Measurements from ENCODE around the gene RGPD3. TPM values are rescaled to one million over a fixed set of nuclear protein-coding genes. Genes with fewer than 3 reads are reported as not detected.

Gene RGPD3
- polyA plus RNA-seq, 1 donor, result 0.08 TPM

DNA sequence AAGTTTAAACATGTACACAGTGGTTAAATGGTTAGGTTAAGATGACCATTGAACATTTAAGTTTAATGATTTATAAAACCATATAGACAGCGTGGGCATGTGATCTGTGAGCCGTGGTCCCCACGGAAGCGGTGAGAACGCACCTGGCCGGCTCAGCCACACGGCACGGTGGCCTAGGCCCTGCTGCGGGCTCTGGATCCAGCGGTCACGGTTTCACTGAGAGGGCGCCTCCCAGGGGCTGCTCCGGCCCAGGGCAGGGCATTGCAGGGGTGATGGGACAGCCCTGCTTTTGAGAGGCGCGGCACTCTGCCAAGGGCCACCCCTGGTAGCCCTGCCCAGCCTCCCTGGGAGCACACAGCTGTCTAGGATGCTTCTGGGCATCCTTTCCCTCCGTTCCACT lies 124.9 kb downstream of the RGPD3 start:
- DNase-seq (ENCODE audit: low read depth), result no peak

DNA sequence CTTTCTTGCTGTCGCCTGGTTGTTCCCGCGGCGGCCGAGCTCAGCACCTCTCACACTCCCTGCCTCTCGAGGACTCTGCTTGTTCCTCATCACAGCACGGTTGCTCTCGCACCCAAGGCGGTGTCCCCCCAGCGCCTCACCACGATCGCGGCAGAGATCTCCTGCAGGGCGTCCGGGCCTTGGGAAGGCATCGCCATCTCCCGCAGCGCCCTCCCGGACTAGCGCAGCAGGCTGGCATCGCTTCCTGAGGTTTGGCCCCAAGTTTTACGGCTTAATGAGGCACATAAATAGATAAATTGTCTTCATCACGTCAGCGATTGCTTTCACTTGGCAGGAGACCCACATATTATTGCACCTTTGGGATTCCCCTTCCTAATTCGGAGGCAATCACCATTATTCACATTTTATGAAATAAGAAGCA lies 125.4 kb downstream of the RGPD3 start:
- DNase-seq (ENCODE audit: low read depth), result no peak

DNA sequence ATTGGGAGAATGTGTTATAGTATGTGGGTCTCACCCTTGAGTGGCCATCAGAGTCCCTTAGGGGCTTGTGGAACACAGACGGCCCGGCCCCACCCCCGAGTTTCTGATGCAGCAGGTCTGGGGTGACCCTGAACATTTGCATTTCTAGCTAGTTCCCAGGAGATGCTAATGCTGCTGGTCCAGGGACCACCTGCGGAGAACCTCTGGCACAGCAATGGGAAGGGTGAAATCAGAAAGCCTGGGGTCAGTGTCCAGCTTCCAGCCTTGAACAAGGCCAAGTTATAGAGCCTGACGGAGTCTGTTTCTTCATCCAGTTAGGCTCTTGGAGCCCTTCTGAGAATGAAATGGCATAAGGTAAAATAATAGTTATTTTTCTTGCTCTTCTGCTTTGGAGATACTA lies 126.5 kb downstream of the RGPD3 start:
- DNase-seq (ENCODE audit: low read depth), result no peak

Other genes with a start within 250 kb of the RGPD3 start
- gene CD8B2, start 19.0 kb upstream of the RGPD3 start, polyA plus RNA-seq (ENCODE audit: insufficient read length), result 0.04 TPM